ENCODE results near the gene TLX2.

Gene TLX2

DNA sequence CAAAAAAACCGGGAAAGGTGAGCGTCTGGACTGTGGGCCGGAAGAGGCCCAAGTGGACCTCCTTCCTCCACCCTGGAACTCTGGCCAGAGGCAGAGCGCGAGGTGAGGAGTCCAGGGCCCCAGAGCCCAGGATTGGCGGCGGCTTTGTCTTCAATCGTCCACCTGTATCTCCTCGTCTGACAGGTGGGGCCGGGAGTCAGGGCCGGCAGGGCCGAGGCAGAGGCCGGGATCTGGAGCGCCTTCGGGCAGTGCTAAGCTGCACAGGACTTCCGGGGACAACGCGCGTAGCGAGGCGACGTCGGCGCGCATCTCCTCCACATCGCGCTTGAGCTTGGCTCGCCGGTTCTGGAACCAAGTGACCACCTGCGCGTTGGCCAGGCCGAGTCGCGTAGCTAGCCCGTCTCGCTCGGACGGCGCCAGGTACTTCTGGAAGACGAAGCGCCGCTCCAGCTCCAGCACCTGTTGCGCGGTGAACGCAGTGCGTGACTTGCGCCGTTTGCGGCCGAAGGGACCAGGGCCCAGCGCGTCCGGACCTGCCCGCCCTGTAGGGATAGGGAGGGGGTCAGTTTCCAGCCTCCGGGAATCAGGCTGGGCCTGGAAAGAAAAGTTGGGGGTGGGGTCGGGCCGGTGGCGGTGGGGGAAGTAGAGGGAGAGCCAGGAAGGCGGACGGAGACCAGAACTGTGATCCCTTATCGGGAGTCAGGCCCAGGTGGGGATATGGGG, 16.3 kb upstream of the TLX2 start:
- no peak for DNase-seq

DNA sequence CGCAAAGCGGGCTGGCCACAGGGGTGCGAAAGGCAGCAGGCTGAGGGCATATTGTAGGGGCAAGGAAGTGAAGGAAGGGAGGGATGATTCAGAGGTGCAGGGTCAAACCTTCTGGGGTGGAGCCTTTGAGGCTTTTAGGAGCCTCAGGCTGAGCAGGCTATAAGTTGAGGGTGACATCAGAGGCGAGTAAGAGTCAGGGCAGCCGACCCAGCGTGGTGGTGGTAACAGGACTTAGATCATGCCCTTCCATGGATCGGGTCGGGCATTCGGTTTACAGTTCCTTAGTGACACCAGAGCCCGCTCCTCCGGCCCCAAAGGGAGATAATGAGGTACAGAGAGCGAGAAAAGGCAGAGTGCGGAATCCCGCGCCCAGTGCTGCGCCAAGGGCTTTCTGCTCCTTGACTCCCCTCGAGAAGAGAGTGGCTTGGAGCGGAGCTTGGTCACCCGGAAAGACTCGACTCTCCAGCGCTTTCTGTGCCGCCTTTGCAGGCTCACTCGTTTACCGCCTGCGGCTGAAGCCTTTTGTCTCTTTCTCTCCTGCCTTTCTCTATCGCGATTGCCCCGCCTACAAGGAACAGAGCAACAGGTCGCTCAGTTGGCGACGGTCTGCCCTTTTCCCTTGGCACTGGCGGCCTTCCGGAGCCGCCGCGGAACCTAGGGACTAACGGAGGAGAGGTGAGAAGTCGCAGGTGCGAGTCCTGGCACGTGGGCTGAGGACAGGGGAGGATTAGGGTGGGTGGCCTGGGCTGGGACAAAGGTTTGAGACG, 15.6 kb upstream of the TLX2 start:
- DNase-seq = peak; percentile 14

DNA sequence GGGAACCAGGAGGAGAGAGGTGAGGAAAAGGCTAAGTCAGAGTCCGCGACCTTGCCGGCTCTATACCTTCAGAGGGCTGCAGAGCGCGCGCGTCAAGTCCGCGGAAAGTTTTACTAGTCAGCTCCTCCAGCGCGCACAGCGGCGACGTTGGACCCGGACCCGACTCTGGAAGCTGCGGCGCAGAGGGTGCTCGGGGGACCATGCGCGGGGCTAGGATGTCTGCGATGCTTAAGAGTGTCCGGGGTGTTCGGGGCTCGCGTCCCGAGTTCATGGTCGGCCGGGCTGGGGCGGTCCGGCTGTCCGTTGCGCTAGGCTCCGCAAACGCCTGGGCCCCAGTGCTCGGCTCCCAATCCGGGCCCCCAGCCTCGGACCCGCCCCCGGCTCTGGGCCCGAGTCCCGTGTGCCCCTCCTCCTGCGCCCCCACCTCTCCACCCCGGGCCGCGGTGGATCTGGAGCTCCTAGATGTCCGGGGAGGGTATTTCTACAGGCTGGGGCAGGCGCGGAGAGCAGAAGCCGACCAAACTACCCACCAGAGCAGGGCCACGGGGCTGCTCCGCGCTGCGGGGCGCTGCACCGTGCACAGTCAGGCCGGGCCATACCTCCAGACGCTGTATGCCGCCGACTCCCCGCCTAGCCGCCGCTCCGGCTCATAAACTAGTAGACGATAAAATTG, 14.8 kb upstream of the TLX2 start, which contains the start of gene LBX2:
Gene LBX2 (minus strand): TSS at position 337 of the 673 bp plus-strand sequence. CDS start 66 bp downstream, at position 271.
- peak; percentile 36 for DNase-seq

DNA sequence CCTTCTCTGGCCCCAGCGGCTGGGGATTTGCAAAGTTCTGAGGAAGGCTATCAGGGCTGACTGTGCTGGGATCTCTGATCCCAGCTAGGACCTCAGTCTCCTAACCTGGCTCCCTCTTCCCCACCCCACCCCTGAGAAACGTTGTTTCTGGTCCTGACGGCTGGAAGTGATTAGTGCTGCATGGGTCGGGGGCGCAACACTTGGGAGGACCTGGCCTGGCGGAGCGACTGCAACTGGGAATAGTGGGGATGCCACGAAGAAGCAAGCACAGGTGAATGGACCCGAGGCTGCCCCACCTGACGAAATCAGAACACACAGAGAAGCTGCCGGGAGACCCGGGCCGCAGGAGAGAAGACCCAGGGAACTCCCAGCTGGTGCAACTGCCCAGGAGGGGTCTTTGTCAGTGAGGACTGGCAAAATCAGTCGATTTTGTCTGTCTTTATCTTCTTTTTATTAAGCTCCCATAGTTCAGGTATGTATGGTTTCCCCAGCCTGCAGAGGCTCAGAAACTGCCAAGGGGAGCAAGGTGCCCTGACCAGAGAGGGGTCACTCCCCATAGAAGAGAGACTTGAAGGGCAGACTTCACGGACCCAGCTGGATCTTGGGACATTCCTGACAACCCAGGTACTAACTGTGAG, 14.2 kb upstream of the TLX2 start:
- DNase-seq = no peak

DNA sequence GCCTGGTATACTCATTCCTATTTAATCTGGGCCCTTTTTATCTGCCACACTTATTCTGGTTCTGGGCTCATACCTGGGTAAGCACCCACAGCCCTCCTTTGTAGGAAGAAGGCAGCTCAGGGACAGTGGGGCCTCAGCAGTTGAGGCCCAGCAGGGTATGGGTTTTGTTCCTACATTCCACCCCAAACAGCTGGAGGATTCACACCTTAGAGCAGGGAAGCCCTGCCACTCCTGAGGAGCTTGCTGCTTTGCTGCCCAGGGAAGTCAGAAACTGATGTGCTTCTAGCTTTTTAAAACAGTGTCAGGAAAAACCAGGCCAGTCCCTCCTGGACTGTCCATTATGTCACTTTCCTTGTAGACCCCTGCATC, 13.7 kb upstream of the TLX2 start:
- no peak for DNase-seq

DNA sequence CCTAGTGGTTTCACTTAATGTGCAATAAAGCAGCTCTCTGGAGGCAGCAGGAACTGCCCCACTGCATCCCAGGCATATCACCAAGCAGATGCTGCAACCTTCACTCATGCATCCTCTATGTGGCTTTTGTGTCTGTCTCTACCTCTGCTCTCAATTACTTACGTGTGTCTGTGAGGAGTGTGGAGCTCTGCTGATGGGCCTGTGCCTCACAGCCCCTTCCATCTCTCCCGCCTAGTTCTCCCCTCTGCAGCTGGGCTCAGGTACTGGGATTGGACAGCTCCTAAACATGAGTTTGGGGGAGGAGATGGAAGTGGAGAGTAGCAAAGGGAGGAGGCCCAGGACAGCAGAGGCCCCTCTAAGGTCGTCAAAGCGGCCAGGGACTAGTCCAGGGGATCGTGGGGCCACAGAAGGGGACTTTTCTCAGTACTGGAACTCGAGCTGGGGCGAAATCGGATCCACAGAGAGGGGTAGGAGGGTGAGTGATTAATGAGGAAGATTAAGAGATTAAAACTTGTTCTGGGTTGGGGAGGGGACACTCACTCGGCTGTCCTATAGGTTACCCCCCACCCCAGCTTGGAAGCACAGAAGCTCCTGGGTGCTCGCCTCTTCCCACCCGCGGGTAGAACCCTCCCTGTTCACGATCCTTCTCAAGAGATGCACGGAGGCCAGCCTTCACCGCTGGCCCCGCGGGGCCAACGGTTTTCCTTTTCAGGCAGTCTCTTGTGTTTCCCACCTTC, 12.7 kb upstream of the TLX2 start:
- DNase-seq = no peak

DNA sequence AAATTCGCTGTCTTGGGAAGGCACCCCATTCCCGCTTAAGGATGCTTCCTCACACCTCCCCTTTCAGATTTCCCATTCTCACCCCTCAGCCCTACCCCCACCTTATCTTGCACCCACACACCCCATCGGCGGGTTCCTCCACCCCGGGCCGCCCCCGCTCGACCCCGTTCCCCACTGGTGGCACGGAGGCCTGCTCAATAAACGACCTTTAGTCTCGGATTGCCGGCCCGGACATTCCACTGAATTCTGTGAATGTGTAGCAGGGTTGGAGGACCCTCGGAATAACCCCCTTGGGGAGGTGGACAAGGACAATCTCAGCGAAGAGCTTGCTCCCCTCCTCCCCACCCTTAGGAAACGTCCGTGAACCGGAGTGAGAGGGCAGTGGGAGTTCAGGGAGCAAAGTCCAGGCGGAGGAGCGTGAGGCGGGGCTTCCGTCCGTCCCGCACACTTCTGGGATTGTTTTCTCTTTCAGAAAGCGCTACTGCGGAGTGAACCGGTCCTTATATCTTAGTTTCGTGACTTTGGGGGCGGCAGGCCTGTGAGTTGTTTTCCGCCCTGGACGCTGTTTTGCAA, 12.0 kb upstream of the TLX2 start:
- no peak for DNase-seq

DNA sequence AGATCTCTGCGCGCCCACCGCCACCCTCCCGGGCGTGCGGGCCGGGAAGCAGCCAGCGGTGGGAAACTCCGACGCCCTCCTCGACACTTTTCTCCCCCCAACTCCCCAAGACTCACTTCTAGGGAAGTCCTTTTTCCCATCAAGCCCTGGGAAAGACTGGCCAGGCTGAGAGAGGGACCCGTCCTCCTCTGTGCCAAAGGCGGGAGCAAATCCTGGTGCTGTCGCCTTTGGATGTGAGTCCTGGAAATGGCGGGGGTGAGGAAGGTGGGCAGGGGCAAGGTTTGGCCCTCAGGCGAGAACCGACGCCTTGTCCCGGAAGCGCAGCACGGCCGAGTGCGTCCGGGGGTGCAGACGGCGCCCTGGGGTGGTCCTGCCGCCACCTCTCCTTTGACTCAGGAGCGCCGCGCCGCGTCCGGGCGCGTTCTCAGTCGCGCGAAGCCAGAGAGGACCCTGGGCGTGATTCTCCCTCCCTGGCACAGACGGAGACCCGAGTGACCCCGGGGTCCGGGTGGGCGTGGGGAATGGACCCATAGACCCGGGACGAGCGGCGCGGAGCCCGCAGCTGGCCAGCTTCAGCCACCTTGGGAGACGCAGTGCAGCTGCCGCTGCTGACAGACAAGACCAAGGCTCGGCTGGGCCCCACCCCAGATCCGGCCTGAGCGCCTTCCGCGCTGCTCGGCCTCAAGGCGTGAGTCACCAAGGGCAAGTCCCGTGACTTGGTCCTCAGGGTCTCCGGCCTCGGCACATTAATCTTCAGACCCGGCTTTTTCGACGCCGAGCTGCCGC, 11.3 kb upstream of the TLX2 start:
- DNase-seq = peak; percentile 28

DNA sequence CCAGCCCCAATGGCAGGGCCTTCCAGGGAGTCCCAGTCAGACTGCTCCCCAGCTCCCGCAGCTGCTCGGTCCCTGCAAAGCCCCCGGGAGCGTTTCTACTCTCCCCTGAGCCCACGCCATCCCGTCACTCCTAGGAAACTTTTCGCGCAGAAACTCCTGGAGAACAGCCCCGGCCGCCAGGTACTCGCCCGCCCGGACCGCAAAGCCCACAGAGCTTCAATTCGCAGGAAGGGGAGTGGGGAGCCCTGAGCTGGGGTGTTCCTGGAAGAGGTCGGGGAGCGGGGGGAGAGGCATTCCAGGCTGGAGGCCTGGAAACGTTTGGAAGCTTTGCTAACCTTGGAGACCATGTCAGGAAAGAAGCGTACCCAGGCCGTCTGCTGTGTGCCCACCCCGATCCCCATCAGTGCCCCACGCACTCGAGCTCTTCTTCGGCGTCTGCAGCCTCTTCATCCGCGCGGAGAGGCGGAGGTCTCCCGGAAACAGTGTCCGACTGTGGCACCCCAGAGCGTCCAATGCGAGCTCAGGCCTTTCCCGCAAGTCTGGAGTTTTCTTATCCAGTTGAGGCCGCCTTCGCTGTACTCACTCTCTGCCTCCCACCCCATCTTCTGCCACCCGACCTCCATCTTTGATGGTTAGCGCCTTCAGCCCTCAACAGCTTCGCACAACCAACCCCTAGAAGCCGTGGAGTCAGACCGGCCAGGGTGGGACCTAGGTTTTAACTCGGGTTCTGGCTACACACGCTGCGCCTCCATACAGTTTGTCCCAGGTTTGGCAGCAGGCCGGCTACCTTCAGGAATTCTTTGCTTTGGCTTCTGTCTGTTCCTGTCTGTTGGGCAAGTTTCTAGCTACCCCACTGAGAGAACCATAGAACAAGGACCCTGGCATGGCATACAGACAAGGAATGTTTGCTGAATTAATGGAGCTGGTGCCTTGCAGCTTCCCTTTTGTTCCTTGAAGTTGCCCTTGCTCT, 10.5 kb upstream of the TLX2 start:
- no peak for DNase-seq

DNA sequence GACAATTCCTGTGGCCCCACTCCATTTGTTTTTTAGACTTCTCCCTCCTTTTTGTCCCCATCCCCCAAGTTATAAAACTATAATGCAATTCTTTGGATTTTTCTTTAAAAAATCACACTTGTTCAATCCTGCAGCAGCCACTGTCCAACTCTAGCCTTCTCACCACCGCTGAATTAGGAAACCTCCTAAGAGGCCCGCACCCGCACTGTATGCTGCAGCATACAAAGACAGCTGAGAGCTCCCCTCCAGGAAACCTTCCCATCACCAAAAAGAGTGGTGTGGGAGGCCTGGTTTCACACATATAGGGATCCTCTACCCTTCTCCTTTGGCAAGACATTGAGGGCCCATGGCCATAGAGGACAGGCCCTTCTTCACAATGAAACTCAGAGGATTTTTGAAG, 9.7 kb upstream of the TLX2 start:
- DNase-seq = no peak

DNA sequence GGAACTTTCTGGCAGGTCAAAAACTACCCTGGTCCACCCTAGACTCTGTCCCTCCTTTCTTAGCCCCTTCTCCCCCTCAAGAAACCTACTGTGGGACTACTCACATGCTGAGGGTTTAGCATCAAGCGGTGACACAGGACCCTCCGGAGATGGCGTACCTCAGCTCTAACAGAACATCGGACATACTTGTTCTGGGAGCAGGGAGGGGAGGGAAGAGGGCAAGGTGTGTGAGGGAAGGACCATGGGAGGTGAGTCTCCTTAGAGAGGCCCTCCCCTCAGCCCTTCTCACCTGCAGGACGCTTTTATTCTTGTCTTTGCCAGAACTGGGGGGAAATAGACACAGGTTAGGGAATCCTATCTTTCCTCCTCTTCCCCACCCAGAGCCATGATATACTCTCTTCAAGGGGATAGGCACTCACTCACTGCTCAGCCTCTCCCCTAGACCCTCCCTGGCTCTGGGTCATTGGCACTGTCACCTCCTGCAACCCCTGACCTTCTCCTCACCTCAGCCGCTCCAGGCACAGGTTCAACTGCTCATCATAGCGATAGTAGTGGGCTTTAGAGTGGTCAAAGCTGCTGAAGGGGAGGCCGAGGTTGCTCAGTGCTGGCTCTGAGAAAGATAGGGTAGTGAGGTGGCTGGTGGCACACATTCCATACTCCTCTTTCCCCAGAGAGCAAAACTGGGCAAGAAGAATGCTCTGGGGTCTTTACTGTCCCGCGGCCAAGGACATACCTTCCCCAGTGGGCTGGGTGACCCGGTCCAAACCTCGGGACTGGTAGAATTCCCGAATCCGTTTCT, 8.6 kb upstream of the TLX2 start:
- no peak for DNase-seq

DNA sequence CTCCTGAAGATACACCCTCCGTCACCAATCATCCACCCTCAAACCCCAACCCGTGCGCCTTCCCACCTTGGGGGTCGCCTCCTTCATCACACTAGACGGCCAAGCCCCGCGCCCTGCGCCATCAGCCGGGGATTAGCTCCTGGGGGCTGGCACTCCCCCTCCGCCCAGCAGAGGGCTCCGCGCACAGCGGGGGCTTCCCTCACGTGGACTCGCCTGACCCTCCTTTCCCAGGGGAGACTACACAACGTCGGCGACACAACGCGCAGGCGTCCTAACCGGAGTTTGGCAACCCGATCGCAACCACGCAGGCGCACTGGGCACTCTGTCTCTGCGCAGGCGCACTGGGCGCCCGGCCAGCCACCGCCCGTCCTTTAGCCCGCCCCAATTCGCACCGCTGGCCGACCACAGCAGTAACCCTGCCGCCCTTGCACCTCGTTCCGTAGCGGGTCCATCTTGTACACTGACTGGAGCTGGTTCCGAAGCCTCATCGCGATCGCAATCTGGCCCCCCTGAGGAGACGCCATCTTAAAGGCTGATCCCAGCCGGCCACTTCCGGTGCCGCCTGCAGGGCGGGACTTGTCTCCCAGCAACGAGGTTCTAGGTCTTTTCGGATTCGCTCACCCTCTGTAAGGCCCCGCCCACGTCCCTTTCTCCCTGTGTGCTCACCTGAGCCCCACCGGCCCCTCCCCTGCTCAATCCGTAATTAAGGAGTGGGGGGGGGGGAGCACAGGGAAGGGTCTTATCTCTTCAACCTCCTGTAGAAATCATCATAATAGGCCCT, 6.9 kb upstream of the TLX2 start, which contains the start of gene PCGF1:
Gene PCGF1 (minus strand): TSS at position 551 of the 781 bp plus-strand sequence. CDS start 27 bp downstream, at position 524.
- peak; percentile 99 for DNase-seq

DNA sequence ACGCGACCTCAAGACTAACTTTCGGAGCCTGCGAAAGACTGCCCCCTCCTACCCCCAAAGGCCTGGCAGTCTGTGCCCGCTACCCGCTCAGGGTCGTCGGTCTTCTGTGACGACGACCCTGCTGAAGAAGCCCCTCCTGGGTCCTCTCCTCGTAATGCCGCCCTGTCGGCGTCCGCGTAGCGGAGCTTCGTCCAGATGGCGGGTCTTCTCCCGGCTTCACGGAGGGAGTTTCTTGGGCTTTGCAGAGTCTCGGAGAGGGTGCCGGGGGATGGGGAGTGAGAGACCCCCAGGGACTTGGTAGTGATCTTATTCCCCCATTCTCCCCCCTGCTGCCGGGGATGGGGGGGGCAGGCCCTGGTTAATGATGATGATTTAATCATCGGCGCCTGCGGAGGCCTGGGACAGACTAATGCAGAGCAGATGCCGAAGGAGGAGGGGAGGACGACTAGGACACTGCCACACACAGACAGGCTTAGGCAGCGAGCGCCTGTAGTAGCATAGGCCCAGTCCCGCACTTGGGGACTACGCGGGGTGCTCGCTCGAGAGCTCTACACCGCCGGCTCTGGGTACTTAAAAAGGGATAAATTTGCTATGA, 6.2 kb upstream of the TLX2 start:
- DNase-seq = no peak

DNA sequence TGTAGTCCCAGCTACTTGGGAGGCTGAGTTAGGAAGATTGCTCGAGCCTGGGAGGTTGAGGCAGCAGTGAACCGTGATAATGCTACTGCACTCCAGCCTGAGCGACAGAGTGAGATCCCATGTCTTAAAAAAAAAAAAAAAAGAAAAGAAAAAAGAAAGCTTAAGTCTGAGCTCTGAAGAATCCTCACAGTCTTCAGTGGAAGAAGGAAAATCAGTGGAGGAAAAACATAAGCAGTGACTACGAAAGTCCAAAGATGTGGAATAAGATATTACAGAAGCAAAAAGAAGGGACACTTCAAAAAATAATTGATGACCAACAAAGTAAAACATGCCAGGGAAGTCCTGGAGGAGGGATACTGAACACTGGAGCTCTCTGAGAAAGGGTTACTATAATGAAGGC, 4.0 kb upstream of the TLX2 start:
- no peak for DNase-seq

DNA sequence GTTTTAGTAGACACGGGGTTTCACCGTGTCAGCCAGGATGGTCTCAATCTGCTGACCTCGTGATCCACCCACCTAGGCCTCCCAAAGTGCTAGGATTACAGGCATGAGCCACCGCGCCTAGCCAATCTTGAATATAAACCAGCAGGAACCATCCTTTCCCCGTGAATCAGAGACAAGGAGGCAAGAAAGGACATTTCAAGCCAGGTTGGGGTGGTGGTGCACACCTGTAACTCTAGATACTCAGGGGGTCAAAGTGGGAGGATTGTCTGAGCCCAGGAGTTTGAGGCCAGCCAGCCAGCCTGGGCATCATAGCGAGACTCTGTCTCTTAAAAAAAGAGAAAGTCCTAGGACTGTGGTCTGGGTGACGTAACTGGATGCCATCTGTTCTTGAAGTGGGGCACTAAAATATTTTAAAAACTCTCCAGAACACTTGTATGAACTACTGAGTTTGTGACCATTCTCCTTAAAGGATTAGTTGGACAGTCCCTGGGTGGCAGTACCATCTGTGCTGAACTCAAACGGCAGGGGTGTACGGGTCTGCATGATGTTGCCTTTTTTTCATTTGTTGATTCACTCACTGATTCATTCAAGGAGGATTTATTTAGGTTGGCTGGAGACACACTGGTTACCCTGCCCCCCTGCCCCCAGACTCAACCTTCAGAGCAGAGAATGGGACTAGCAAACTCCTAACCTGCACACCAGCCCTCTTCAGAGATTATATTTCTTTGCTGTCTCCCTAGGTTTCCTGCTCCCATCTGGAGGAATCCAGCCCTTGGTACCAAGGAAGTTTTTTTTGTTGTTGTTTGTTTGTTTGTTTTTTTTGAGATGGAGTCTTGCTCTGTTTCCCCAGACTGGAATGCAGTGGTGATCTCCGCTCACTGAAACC, 2.9 kb upstream of the TLX2 start:
- no peak for DNase-seq

DNA sequence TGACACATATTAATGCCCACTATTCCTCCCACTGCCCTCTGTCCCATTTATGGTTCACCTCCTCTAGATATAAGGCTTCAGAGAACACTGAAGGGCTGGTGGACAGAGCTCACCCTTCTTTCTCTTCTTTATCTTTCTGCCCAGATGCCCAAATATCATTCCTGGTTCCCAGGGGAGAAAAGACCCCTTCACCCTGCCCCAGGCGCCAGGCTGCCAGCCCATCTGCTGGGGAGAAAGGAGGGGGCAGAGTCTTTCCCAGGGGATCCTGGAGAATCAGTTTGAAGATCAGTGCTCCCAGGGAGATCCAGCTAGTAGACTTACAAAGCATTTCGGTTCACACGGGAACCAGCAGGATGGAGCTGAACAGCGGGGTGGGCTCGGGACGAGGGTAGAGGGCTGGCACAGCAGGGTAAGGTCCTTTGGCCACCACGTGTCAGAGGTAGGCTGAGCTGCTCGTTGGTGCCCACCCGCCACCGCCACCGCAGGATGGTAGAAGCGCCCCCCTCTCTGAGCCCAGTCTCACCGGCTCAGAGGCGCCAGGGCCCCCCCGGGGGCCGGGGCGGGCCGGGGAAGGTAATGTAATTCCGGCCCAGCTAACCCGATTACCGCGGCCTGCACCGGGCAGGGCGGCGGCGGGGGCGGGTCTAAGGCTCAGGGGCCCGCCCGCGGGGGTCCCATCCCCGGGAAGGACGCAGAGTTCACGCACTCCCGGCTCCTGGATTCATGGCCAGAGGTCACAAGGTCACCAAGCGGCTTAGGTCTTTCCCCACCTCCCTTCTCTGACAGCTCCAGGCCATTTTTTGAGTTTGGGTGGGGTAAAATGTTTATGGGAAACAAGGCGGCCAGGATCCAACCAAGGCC, 1.3 kb upstream of the TLX2 start:
- no peak for DNase-seq

All from stimulated activated CD4-positive, alpha-beta T cell treated with anti-CD3 and anti-CD28 coated beads, Interleukin-4, amount 100 ng/mL, for 24 hours (primary cell).